Measurements from ENCODE around the gene TASOR. TPM values are rescaled to one million over a fixed set of nuclear protein-coding genes. Genes with fewer than 3 reads are reported as not detected.

Gene TASOR
- polyA plus RNA-seq, 1 of the 3 experiments (the other 2 are of a cell fraction), result 15.3 TPM

GRCh38 chr3:56677286-56677685 is 5.8 kb downstream of the TASOR start (continued):
- no peak for TF ChIP-seq CTCF (IDR thresholded peaks at IDR 0.05)
- no peak for TF ChIP-seq USF1 (IDR thresholded peaks at IDR 0.05; ENCODE audit: borderline replicate concordance, low read depth)
- no peak for TF ChIP-seq TEAD4 (IDR thresholded peaks at IDR 0.05; ENCODE audit: borderline replicate concordance, insufficient read depth)
- no peak for TF ChIP-seq GABPA (IDR thresholded peaks at IDR 0.05; ENCODE audit: low read depth)
- TF ChIP-seq EP300 (IDR thresholded peaks at IDR 0.05; ENCODE audit: borderline replicate concordance in 1 of 2, low read depth in 1 of 2, low read length in 1 of 2), result no peak
- no peak for TF ChIP-seq NRF1 (IDR thresholded peaks at IDR 0.05; ENCODE audit: low read depth, low read length)
- TF ChIP-seq USF2 (IDR thresholded peaks at IDR 0.05; ENCODE audit: borderline replicate concordance, low read depth, low read length), result no peak

GRCh38 chr3:56673781-56674457 is 9.1 kb downstream of the TASOR start:
- TF ChIP-seq NFIC (IDR thresholded peaks at IDR 0.05; ENCODE audit: borderline replicate concordance), result no peak
- no peak for TF ChIP-seq CTCF (IDR thresholded peaks at IDR 0.05)
- TF ChIP-seq MEF2A (IDR thresholded peaks at IDR 0.05; ENCODE audit: borderline replicate concordance, low read depth), result no peak
- 94% methylated on average over 2 of the region's 2 CpGs for WGBS (ENCODE audit: low lambda C conversion rate)
- no peak overlapping the region for H3K27ac ChIP-seq (ENCODE audit: low read depth in 2 of 2, low read length in 1 of 2)
- peaks cover 76% of the 10 kb centered on the region for H3K79me2 ChIP-seq (ENCODE audit: insufficient read depth)
- POLR2A ChIA-PET, result interaction anchor here (0.6 to 0.8 kb wide), 3 partner anchors 8 to 128 kb away, joined by 3 read pairs; partner anchors contain the start of gene CCDC66
- no peaks in the 10 kb centered on the region for H3F3A ChIP-seq (replicated peaks; ENCODE audit: insufficient read depth)
- CTCF ChIA-PET, result interaction anchor here (0.9 to 1.3 kb wide), 2 partner anchors 9 to 24 kb away, joined by 3 read pairs; no protein-coding TSS in a partner anchor
- H4K20me1 ChIP-seq (ENCODE audit: insufficient read depth), result peaks cover 22% of the 10 kb centered on the region
- 0 out of 2 replicates have a peak, but pooled peaks cover 3% of the 10 kb centered on the region for H3K9me2 ChIP-seq
- H2AFZ ChIP-seq (ENCODE audit: low read depth), result no peak overlapping the region
- DNase-seq, result no peak
- H3K9ac ChIP-seq, result no peak overlapping the region
- H3K27me3 ChIP-seq (ENCODE audit: insufficient read depth), result no peaks in the 10 kb centered on the region
- H3K4me2 ChIP-seq, result no peak overlapping the region
- no peak overlapping the region for H3K4me3 ChIP-seq (ENCODE audit: low read depth in 2 of 2, low read length in 1 of 2)
- peaks cover 44 to 47% of the 10 kb centered on the region in 2 experiments for H3K36me3 ChIP-seq (replicated peaks in 1 of 2; ENCODE audit: control insufficient read depth in 1 of 2, insufficient read depth in 2 of 2, low read length in 1 of 2)
- no peaks in the 10 kb centered on the region for H3K9me3 ChIP-seq
- H3K4me1 ChIP-seq (ENCODE audit: control insufficient read depth in 1 of 2, insufficient read depth in 2 of 2, low read depth in 1 of 2, low read length in 1 of 2), result no peaks in the 10 kb centered on the region; a peak in 1 of 4 replicates

Measured in SK-N-SH (cell line).